Measurements from ENCODE around the gene CMYA5. TPM values are rescaled to one million over a fixed set of nuclear protein-coding genes. Genes with fewer than 3 reads are reported as not detected.

The CMYA5 gene
- total RNA-seq, 1 donor from 2014 or later = 0.11 TPM

DNA sequence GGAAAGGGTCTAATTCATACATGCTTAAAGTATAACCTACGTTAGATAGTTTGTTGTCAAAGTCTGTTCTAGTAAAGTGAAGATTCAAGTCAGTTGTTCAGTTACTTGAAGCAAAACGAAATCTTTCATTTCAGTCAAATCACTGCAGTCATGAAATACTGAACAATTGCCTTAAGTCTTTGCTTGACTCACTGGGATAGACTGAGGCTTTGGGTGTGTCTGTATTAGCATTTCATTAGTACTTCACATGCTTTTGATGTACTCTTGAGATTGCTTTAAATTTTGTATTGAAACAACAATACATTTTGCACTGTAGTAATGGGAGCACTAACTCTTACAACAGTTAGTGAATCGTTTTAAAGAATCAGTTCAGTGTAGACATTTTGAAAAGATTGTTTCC, 4.0 kb upstream of the CMYA5 start:
- H3K9me3 Mint-ChIP-seq = no peaks in the 10 kb centered on the region
- H3K4me1 Mint-ChIP-seq = no peaks in the 10 kb centered on the region
- no peak overlapping the region for H3K27ac Mint-ChIP-seq
- TF ChIP-seq, protein P1, sequence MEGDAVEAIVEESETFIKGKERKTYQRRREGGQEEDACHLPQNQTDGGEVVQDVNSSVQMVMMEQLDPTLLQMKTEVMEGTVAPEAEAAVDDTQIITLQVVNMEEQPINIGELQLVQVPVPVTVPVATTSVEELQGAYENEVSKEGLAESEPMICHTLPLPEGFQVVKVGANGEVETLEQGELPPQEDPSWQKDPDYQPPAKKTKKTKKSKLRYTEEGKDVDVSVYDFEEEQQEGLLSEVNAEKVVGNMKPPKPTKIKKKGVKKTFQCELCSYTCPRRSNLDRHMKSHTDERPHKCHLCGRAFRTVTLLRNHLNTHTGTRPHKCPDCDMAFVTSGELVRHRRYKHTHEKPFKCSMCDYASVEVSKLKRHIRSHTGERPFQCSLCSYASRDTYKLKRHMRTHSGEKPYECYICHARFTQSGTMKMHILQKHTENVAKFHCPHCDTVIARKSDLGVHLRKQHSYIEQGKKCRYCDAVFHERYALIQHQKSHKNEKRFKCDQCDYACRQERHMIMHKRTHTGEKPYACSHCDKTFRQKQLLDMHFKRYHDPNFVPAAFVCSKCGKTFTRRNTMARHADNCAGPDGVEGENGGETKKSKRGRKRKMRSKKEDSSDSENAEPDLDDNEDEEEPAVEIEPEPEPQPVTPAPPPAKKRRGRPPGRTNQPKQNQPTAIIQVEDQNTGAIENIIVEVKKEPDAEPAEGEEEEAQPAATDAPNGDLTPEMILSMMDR (IDR thresholded peaks at IDR 0.05) = no peak
- H3K4me3 Mint-ChIP-seq = no peak overlapping the region
- intact Hi-C loops (cut with micrococcal nuclease) = no loop called here
- CTCF ChIA-PET = no interaction called here
- peaks cover 66% of the 10 kb centered on the region for H3K36me3 Mint-ChIP-seq (ENCODE audit: low read depth)
- DNase-seq = no peak
- H3K27me3 Mint-ChIP-seq = no peaks in the 10 kb centered on the region
- POLR2A ChIA-PET = no interaction called here
- no peak for ATAC-seq (ENCODE audit: low read depth)

GRCh38 chr5:79686799-79687198, 2.8 kb upstream of the CMYA5 start:
- no peak overlapping the region for H3K4me3 Mint-ChIP-seq
- DNase-seq (no peak), ATAC-seq (ENCODE audit: low read depth) (no peak)
- no peak overlapping the region for H3K27ac Mint-ChIP-seq
- TF ChIP-seq, protein P1 (IDR thresholded peaks at IDR 0.05) = no peak
- no peaks in the 10 kb centered on the region for H3K27me3 Mint-ChIP-seq
- H3K9me3 Mint-ChIP-seq = no peaks in the 10 kb centered on the region
- no peaks in the 10 kb centered on the region for H3K4me1 Mint-ChIP-seq
- intact Hi-C loops (cut with micrococcal nuclease) = no loop called here
- ChIA-PET POLR2A (no interaction called here), CTCF (no interaction called here)
- H3K36me3 Mint-ChIP-seq (ENCODE audit: low read depth) = peaks cover 57% of the 10 kb centered on the region

- peaks cover 47% of the 10 kb centered on the region for H3K36me3 Mint-ChIP-seq (ENCODE audit: low read depth)
- ATAC-seq (ENCODE audit: low read depth) (no peak), DNase-seq (no peak)
- H3K4me3 Mint-ChIP-seq = no peak overlapping the region
- H3K9me3 Mint-ChIP-seq = no peaks in the 10 kb centered on the region
- ChIA-PET CTCF (no interaction called here), POLR2A (no interaction called here)
- no peaks in the 10 kb centered on the region for H3K27me3 Mint-ChIP-seq
- TF ChIP-seq, protein P1 (IDR thresholded peaks at IDR 0.05) = no peak
- no peaks in the 10 kb centered on the region for H3K4me1 Mint-ChIP-seq
- H3K27ac Mint-ChIP-seq = no peak overlapping the region
- intact Hi-C loops (cut with micrococcal nuclease) = no loop called here
Observed at GRCh38 chr5:79687889-79688288, 1.7 kb upstream of the CMYA5 start.

GRCh38 chr5:79691007-79691406, 1.4 kb downstream of the CMYA5 start:
- ATAC-seq (ENCODE audit: low read depth) (no peak), DNase-seq (no peak)
- Mint-ChIP-seq H3K9me3 (no peaks in the 10 kb centered on the region), H3K27ac (no peak overlapping the region), H3K27me3 (no peaks in the 10 kb centered on the region), H3K4me3 (no peak overlapping the region), H3K4me1 (no peaks in the 10 kb centered on the region), H3K36me3 (ENCODE audit: low read depth) (peaks cover 23% of the 10 kb centered on the region)
- ChIA-PET CTCF (no interaction called here), POLR2A (no interaction called here)
- TF ChIP-seq, protein P1 (IDR thresholded peaks at IDR 0.05) = no peak
- intact Hi-C loops (cut with micrococcal nuclease) = no loop called here

DNA sequence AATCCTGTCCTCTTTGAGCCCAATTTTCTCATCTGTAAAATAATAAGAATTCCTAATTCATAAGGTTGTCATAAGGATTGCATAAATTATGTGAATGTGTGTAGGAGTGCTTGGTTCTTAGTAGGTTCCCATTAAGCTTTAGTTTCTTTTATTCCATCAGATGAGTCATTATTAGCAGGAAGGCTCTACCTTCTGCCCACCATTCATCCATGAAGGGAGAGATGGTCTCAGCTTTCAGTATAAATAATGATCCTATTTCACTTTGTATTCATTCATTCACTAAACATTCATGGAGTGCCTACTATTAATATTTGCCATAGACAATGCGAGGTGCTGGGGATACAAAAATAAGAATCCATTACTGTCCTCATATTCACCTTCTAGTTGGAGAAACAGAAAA, 3.0 kb downstream of the CMYA5 start:
- CTCF ChIA-PET = no interaction called here
- intact Hi-C loops (cut with micrococcal nuclease) = no loop called here
- Mint-ChIP-seq H3K27me3 (no peaks in the 10 kb centered on the region), H3K27ac (no peak overlapping the region), H3K4me1 (no peaks in the 10 kb centered on the region), H3K4me3 (no peak overlapping the region), H3K36me3 (ENCODE audit: low read depth) (peaks cover 10% of the 10 kb centered on the region), H3K9me3 (no peaks in the 10 kb centered on the region)
- POLR2A ChIA-PET = no interaction called here
- ATAC-seq (ENCODE audit: low read depth) (no peak), DNase-seq (no peak)
- TF ChIP-seq, protein P1 (IDR thresholded peaks at IDR 0.05) = no peak

All from activated B cell treated with CpG ODN at 0.5 μM for 24 hours (primary cell).